HG03103 (cell line): Measurements from ENCODE around the gene NTN1.

Source experiments
- ATAC-seq: cut with Tn5 transposase; IDR thresholded peaks from one replicate; pipeline ENCODE4 v1.9.1; 2021; ENCODE audit warnings: low read depth; ENCODE audit not compliant: unreplicated experiment

NTN1 gene

DNA sequence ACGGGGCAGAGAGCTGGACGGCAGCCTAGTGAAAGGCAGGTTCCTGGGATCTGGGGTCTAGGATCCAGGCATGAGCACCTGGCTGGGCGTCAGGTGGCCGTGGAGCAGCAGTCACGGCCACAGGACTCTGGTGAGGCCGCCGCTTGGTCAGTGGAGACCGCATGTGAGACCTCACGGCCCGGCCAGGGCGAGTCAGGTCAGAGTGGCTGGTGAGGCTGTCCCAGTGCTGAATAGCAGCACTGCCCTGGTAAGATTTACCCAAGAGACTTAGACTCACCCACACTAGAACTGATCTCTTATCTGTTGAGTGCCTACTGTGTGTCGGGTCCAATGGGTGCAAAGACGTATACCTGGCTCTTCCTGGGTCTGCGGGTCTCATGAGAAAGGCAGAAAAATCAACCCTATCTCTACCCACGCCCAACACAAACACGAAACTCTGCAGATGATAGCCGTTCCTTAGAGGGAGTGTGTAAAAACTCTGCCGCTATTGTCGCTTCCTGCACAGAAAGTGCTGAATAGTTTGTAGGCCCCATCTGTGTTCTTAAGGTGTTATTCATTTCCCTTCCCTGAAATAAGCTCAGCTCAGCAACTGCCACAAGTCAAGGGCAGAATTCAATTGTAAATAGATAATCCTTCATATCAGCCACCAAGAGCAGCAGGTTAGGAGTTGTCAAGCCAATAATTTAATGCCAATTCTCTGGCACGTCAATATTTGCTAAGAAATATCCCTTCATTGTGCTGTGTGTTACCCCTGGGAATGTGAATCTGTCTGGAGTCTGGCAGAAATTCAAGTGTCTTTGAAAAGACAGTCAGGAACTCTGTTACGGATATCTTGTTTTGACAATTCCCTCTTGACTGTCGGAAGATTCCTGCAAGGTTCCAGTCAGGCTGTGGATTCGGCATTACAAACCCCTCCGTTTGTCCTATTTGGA, 240.0 kb downstream of the NTN1 start:
- no peak for ATAC-seq

DNA sequence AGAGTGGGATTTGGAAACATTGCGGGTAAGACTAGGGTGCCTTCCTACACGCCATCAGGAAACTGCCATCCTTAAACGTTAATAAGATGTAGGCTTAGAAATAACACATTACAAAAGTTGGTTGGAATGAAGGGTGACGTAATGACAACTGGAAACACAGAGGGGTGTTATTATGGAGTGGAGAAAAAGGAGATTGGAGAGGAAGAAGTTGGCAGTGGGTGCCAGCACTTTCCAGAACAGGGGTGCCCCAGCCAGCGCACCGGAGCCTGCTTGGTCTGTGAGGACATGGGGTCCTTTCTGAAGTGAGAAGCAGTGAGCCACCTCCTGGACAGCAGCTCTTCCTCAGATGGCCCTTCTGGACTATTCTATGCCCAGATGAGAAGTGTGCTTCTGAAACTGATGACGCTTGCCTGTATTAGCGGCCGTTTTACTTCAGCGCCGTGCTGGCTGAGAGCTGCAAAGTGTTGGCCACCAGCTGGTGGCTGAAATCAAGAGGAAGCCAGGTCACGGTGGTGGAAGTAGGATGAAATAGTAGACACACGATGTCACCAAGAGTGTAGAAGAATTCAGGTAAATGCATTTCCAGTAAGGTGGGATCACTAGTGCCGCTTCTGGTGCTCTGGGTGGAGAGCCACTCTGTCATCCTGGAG, 244.8 kb downstream of the NTN1 start:
- no peak for ATAC-seq

DNA sequence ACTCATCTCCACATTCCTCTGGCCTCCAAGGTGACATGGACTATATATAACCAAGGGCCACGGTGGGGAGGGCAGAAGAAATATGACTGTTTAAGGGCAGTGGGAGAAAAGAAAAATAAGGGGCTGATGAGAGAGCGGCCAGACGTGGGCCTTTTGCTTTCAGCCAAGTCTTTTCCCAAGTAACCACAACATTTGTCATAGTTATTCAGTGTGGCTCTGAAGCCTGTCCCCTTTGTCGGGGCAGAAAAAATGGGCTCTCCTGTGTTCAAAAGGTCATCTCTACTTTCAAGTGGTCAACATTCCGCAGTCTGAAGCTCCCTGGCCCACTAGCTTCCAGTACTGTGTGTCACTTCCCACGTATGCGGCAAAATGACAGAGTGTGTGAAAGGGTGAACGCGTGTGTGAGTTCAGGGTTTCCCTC, 245.4 kb downstream of the NTN1 start:
- ATAC-seq = no peak

DNA sequence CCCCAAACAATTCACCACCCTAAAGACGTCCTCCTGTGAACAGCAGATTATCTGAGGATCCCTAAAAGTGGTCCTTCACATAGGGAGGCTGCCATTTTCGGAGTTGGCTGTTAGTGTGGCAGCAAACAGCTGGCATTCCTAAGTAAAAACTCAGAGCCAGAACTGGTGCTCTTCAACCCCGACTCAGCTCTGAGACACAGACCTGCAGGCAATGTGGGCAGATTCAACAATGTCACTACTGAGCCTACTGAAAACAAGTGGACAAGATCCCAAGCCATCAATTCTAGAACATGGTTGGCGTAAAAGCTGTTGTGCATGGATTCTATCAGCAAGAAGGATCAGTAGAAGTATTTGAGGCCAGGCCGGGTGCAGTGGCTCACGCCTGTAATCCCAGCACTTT, 247.2 kb downstream of the NTN1 start:
- ATAC-seq = no peak

DNA sequence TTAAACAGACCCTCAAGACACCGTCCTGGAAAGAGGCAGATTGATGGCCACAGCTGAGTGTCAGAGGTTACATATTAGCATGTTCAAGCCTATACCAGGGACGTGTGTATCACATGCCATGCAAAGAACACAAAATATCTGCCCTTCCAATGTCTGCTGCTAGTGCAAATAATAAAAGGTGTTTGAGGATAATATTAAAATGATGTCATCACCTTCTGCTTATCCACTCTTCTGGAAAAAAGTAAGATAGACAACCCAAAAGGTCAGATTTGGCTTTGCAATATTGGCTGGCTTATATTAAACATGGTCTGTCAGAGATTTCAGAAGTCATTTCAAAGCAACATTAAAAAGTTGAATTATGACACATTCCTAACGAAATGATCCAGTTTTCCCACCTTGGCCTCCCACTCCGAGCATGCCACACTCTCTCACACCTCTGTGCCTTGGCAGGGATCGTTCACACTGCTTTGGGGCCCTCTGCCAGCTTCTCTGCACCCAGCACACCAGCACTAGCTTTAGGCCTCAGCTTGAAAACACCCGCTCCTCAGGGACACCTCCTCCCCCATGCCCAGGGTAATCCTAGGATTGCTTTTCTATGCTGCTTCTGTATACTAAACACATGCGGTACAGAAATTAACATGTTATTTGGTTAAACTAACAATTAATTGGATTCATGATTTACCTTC, 248.2 kb downstream of the NTN1 start:
- no peak for ATAC-seq

DNA sequence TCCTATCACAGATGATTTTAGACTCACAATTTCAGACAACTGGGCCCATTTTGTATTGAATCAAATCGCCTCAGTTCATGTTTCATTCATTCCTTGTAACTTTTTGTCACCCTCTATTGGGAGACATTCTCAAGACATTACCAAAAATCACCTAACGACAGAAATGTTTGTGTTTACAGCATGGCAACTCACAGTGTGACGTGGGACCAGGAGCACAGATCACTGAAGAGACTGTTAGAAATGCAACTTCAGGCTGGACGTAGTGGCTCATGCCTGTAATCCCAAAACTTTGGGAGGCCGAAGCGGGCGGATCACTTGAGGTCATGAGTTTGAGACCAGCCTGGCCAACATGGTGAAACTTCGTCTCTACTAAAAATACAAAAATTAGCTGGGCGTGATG, 249.6 kb downstream of the NTN1 start:
- ATAC-seq = no peak

DNA sequence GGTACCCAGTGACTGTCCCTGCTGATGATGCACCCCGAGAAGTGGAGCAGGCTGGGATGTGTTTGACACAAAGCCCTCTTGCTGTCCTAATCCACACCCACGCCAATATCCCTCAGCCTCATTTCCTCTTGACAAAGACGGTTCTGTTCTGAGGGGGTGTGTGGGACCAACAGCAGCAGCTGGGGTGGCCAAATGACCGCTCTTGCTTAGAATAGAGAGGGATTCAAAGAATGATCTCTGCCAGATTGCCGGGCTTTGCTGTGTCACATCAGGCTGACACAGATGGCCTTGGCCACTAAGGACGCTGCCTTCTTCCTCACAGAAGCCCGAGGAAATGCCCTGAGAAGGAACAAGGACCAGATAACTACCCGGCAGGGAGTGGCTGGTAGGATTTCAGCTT, 250.7 kb downstream of the NTN1 start:
- ATAC-seq = no peak

DNA sequence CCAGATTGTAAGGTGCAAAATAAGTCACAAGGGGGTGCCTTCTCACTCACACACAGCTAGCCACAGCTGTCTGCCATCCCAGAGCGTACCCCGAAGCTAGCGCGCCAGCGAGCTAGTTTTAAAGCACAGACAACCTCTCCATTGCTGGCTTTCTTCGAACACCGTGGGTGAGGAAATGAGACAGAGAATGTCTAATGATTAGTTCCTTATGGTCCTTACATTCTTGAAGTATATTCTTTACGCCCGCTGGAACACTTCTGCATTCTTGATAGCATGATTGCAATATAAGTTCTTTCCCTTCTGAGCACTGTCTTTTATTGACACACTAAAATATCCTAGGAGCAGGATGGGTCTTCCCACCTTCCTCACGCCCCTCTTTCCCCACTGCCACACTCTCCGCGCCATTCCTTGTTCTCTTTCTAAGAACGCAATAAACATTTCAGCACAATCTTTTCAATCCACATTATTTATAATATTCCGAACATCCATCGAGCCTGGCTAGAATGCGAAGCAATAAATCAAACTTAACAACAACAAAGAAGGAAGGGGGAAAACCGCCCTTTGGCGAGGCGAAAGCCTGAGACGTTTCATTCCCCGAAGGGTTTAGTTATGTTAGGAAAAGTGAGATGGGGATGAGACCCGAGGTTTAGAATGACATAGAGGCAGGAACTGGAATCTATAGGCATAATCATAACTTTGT, 251.3 kb downstream of the NTN1 start:
- no peak for ATAC-seq

DNA sequence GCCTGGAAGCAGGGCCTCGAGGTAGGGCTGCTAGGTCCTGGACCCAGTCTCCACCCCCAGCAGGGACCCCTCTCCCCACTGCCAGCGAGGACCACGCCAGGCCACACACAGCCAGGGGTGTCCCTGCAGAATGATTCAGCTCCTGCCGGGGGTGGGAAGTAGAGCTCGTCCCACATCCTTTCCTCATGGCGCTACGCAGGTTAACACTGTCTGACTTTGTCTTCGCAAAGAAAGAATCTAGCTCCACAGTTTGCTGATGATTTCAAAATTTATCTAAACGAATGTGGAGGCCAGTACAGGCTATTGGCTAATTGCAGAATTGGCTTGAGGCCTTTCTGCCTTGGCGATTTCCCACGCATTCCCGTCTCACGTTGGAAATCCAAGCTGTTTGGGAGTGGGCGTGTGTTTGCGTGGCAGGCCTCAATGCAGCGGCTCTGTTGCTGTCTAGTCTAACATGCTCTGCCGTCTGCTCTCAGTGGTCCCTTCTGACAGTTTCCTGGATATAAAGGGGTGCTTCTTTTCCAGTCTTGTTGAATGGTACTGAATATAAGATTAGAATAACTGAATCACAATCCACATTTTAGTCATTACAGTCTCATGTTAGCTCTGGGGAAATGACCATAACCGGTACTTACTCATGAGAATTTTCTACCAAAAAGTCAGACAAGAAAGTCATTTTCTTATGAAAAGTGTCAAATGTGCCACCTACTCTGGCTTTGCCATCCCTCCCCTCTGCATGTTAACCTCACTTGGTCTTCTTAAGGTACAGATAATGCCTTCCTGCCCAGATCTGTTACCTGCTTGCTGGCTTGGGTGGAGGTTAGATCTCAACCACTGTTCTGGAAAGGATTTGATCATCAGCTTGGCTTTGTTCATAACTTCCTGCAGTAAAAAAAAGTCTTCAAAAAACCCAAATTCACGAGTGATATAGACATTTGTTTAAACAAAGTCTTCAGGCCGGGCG, 252.4 kb downstream of the NTN1 start:
- ATAC-seq = no peak

DNA sequence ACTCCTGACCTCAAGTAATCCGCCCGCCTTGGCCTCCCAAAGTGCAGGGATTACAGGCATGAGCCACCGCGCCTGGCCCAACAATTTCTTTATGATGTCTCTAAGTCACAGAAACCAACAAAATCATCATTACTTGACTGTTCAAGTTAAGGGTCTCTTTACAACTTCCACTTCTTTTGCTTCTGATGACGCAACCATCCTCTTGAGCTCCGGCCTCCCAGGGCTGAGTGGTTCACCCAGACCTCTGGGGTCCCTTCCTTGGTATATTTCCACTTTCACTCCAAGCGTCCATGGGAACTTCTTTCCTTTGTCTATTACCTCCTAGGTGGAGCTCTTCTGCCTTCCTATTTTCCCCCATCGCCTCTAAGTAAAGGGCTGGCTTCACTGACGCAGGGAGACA, 253.7 kb downstream of the NTN1 start:
- no peak for ATAC-seq

DNA sequence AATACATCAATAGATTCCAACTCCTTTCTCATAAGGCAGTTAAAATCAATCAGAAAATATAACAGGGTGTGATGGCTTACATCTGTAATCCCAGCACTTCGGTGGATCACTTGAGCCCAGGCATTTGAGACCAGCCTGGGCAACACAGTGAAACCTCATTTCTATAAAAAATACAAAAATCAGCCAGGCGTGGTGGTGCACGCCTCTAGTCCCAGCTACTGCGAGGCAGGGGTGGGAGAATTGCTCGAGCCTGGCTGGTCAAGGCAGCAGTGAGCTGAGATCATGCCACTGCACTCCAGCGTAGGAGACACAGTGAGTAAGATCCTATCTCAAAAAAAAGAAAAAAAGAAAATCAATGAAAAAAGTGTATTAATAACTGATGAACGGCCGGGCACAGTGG, 258.6 kb downstream of the NTN1 start:
- no peak for ATAC-seq

DNA sequence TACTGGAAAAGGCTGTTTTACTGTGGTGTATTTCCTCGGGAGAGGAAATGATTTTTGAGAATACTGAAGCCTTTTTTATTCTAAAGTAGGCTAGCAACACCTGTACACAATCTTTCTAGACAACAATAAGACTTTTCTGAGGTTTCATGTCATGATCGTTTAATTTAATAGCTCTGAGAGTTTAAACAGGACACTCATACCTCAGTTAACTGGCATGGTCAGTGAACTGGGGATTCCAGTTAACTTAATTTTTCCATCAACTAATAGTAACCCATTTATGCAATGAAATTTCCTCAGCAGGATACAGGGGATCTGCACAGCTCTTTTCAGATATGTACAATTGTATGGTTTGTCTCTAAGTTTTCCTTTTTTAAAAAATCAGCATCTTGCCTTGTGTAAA, 262.6 kb downstream of the NTN1 start:
- no peak for ATAC-seq

DNA sequence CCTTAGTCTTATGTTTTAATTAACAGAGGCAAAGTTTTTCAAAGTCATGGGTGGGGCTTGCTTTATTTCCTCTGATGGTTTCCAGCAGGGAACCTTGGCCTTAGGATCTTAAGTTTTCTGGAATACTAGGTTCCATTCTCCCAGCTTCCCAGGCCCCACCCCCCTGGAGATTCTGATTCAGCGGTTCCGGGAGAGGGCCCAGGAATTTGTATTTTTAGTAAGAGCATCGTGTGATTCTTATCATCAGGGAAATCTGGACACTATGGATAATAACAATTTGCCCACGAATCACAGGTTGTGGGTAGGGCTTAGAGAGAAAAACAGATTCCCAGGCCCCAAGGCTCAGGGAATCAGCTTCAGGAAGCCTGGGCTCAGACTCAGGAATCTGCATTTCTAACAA, 263.6 kb downstream of the NTN1 start:
- ATAC-seq = no peak

DNA sequence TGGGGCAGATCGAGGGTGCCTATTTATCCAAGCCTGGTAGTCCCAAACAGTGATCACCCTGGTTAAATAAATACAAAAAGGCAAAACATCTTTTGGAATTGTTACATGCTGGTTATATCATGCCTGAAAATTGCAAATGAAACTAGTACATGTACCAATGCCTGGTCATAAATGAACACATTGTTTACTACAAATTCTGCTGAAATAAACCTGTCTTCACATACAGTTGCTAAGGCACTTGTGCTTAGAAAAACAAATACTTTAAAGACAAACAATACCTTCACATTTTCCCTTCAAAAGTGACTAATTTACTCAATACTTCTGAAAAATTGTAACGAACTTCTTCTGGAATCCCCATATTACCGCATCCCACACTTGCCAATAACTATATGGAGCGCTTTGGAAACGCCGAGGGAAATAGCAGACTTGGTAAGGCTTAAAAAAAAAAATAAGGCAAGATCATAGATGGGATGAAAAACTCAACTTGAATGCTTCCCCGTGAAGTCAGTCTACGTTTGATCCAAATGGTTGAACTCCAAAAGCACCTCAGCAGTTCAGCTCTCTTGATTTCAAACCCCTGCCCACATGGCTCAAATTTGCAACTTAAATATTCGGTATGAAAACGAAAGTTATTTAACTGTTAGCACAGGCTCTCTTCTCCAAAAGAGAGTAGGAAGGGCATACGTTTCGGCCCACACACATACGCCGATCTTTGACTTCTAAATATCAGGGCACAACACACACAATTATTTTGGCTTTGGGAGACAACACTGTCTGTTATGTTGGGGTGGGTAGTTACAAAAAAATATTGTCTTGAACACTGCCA, 264.5 kb downstream of the NTN1 start:
- no peak for ATAC-seq

DNA sequence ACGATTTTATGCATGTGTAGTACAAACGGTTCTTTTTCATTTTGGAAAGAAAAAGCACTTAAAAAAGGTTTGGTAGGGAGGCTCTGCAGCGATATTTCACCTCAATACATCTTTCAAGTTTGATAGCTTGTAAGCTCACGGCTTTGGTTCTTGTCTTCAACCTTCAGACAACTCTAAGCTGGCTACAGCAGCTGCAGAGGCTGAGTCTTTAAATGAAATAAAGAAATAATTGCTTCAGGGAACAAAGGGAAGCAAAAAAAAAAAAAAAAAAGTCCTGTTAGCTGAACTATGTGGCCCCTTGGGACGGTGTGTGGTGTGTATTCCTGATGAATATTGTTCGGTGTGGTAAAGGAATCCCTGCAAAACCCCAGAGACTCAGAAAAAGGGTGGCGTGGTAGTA, 265.1 kb downstream of the NTN1 start:
- no peak for ATAC-seq

DNA sequence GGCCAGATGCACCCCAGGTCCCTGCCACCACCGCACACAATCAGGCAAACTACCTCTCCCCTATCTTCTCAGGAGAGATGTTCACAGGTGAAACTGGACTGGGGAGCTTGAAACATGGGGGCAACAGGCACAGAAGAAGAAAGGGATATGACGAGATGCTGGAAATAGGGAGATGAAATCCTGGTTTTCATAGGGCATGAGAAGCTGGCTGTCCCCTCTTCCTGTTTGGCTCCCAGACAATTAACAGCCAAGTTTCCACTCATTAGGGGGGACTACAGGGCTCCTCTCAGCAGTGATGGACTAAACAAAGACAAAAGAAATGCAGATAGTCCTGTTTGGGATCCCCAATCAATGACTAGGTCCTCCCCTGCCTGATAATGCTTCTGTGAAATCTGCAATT, 266.0 kb downstream of the NTN1 start:
- no peak for ATAC-seq

DNA sequence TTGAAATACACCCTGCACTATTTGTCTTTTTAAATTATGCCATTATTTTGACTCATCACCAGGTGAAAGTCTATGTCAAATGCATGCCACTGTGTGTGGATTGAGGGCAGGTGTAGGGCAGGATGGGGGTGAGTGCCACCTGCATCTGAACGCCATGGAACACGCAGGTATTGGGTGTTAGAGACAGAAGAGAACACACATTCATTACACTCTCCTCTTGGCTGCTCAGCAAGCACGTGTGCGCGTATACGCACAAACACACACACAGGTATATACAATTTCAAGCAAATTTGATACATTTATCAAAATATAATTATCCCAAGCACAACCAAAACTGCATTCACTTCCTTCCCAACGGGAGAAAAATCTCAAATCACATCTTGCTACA, 268.9 kb downstream of the NTN1 start:
- ATAC-seq = no peak

DNA sequence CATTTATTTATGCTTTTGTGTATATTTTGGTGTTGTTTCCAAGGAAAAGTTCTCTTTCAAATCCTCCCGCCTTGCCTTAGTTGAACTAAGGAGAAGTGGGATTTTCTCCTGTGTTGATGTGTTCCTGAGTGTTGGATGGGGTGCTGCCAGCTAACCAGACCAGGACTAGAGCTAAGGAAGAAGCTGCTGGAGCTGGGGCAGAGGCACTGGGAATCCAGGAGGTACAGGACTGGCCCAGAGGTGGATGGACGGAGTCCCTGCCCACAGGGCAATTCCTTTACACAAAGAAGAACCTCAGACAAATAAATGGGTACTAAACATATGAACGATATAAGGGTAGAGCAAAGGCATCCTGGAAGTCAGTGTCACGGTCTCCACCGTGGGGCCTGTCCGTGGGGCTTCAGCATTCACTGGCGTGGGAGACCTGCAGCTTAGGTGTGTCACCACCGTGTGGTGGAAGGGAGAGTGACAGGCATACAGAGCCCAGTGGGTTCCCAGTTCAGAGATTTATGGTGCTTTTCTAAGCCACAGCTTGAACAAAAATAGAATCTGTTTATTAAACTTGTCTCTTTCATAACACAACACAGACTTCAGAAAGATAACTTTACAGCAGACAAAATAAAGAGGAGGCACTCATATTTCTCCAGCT, 270.7 kb downstream of the NTN1 start:
- no peak for ATAC-seq

DNA sequence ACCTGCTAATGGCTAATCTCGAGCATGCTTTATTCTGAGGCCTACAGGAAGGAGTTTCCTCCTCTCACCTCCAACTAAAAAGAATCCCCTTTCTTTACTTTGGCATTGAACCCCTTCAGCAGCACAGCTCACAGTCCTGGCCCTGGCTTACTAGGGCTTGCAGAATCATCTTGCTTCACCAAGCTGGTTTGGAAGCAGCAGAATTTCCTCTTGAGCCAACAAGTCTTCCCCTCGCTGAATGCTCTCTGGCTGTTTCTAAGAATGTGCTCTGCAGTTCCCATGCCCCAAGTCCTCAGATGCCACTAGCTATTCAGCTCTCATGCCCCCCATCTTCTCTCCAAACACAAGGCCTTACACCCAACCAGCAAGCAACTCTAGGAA, 271.2 kb downstream of the NTN1 start:
- ATAC-seq = no peak
